RWPE1 (cell line): Measurements from ENCODE around the gene EIF4G1.

ENCODE experiments used
- CTCF ChIA-PET: fragments of 350-600 bp; sonication (Branson Sonifier 250); formaldehyde crosslinking; extraction: SDS; loops from one replicate; lab custom pipeline; 2021; lab: Yijun Ruan, JAX
- POLR2A ChIA-PET: fragments of 400-600 bp; formaldehyde crosslinking; extraction: SDS; loops from one replicate; lab custom pipeline; 2020; ENCODE audit warnings: antibody characterized with exemption; ENCODE audit not compliant: low non-redundant PET; lab: Yijun Ruan, JAX
- DNase-seq: peaks from one replicate; pipeline ENCODE4 v3.0.0; 2012; ENCODE audit warnings: low spot score
- H3K27ac ChIP-seq: fragments of 450-650 bp; 2 replicates; pipeline ENCODE4 v1.5.1; 2017
- CTCF ChIP-seq: fragments of 450-650 bp; conservative IDR thresholded peaks from 2 replicates; pipeline ENCODE4 v1.5.1; 2017; ENCODE audit warnings: low read depth, mild to moderate bottlenecking

EIF4G1 gene

GRCh38 chr3:184277366-184277765 is 37.0 kb upstream of the EIF4G1 start:
- no peak for TF ChIP-seq CTCF
- H3K27ac ChIP-seq, result no peak overlapping the region
- ChIA-PET POLR2A (no interaction called here), CTCF (interaction anchor here (0.7 kb wide), 1 partner anchor 382 kb away, joined by 3 read pairs; no protein-coding TSS in a partner anchor)
- no peak for DNase-seq

- no peak for DNase-seq
- TF ChIP-seq CTCF, result no peak
- no peak overlapping the region for H3K27ac ChIP-seq
- ChIA-PET POLR2A (no interaction called here), CTCF (interaction anchor here (0.6 kb wide), 2 partner anchors 17 to 47 kb away, joined by 3 to 6 read pairs; no protein-coding TSS in a partner anchor)
Observed at GRCh38 chr3:184282941-184283340, 31.5 kb upstream of the EIF4G1 start.

GRCh38 chr3:184283681-184284080 is 30.7 kb upstream of the EIF4G1 start:
- ChIA-PET POLR2A (no interaction called here), CTCF (interaction anchor here (1.4 kb wide), 1 partner anchor 34 kb away, joined by 5 read pairs; no protein-coding TSS in a partner anchor)
- no peak for DNase-seq
- H3K27ac ChIP-seq, result no peak overlapping the region
- TF ChIP-seq CTCF, result no peak

- POLR2A ChIA-PET, result interaction anchor here (0.6 kb wide), 1 partner anchor 35 kb away, joined by 3 read pairs; no protein-coding TSS in a partner anchor
- CTCF ChIA-PET, result interaction anchor here (0.6 to 1.4 kb wide), 3 partner anchors 23 to 35 kb away, joined by 3 to 5 read pairs (median 4); partner anchors contain the start of genes CAMK2N2 and EEF1AKMT4
- peak; percentile 23; the same call in 1 of the 2 replicates for TF ChIP-seq CTCF
- H3K27ac ChIP-seq, result no peak overlapping the region
- peak; percentile 67 for DNase-seq
Observed at GRCh38 chr3:184284696-184285095, 29.7 kb upstream of the EIF4G1 start.

GRCh38 chr3:184289426-184289938 is 24.9 kb upstream of the EIF4G1 start:
- peak; percentile 74 for TF ChIP-seq CTCF
- CTCF ChIA-PET, result interaction anchor here (0.6 to 1.6 kb wide), 12 partner anchors 9 to 1197 kb away, joined by 3 to 5 read pairs (median 4); partner anchors contain the start of genes CAMK2N2 and EEF1AKMT4

GRCh38 chr3:184290331-184290730 is 24.1 kb upstream of the EIF4G1 start:
- POLR2A ChIA-PET, result no interaction called here
- H3K27ac ChIP-seq, result no peak overlapping the region
- DNase-seq, result no peak
- TF ChIP-seq CTCF, result no peak
- CTCF ChIA-PET, result no interaction called here

More at GRCh38 chr3:184289426-184289938, 24.9 kb upstream of the EIF4G1 start:
- H3K27ac ChIP-seq, result no peak overlapping the region
- DNase-seq, result peak; percentile 68
- POLR2A ChIA-PET, result no interaction called here
